OCI-LY3 (cell line): Measurements from ENCODE around the gene CRYBG3.

Source experiments
- H2AFZ ChIP-seq: fragments of 200-600, 300-600 bp; shearing (Covaris generic); 2 replicates; pipeline ENCODE4 v1.6.0; 2014; ENCODE audit warnings: antibody characterized with exemption, low read depth, low read length
- H3K27ac ChIP-seq: fragments of 200-600, 300-600 bp; sonication (generic); 2 replicates; pipeline ENCODE4 v1.5.1; 2014; ENCODE audit warnings: mild to moderate bottlenecking, low read length, moderate library complexity, mixed read lengths
- H3K27me3 ChIP-seq: fragments of 200-600, 300-600 bp; sonication (generic); 2 replicates; pipeline ENCODE4 v1.6.1; 2014; ENCODE audit warnings: low read depth, low read length, mixed read lengths
- H3K36me3 ChIP-seq: fragments of 200-600, 300-600 bp; sonication (generic); replicated peaks from 2 replicates; pipeline ENCODE3; 2014; ENCODE audit warnings: low read depth, low read length, mixed read lengths
- H3K4me1 ChIP-seq: fragments of 300-600, 200-600 bp; sonication (generic); 2 replicates; pipeline ENCODE4 v1.6.1; 2014; ENCODE audit warnings: low read length, mixed read lengths
- H3K4me2 ChIP-seq: fragments of 200-600, 300-600 bp; sonication (generic); 2 replicates; pipeline ENCODE4 v1.6.1; 2014; ENCODE audit warnings: low read length, mixed read lengths
- H3K4me3 ChIP-seq: fragments of 300-600, 200-600 bp; sonication (generic); 2 replicates; pipeline ENCODE4 v1.5.1; 2014; ENCODE audit warnings: antibody characterized with exemption, mild to moderate bottlenecking, low read length, moderate library complexity
- H3K79me2 ChIP-seq: fragments of 300-600, 200-600 bp; shearing (Covaris generic); 2 replicates; pipeline ENCODE4 v1.6.1; 2014; ENCODE audit warnings: mild to moderate bottlenecking, low read length, mixed read lengths
- H3K9ac ChIP-seq: fragments of 300-600, 200-600 bp; shearing (Covaris generic); 2 replicates; pipeline ENCODE4 v1.6.0; 2014; ENCODE audit warnings: mild to moderate bottlenecking, low read length, moderate library complexity
- H3K9me3 ChIP-seq: fragments of 200-600, 300-600 bp; shearing (Covaris generic); 2 replicates; pipeline ENCODE4 v1.6.1; 2014; ENCODE audit warnings: low read length, mixed read lengths; ENCODE audit not compliant: insufficient read depth
- H4K20me1 ChIP-seq: fragments of 200-600, 300-600 bp; sonication (generic); 2 replicates; pipeline ENCODE4 v1.6.1; 2016; ENCODE audit warnings: low read length, mixed read lengths; ENCODE audit not compliant: insufficient read depth
- EZH2phosphoT487 ChIP-seq: fragments of 200-600 bp; shearing (Covaris generic); IDR thresholded peaks from 2 replicates; pipeline ENCODE4 v1.6.1; 2018; ENCODE audit warnings: antibody characterized with exemption, mixed run types, low read depth
- TF ChIP-seq, protein P1 (sequence below): fragments of 200-600, 300-600 bp; sonication (generic); IDR thresholded peaks from 2 replicates; pipeline ENCODE4 v1.5.1; 2014; ENCODE audit warnings: antibody characterized with exemption, low read length, low read depth

The CRYBG3 gene

DNA sequence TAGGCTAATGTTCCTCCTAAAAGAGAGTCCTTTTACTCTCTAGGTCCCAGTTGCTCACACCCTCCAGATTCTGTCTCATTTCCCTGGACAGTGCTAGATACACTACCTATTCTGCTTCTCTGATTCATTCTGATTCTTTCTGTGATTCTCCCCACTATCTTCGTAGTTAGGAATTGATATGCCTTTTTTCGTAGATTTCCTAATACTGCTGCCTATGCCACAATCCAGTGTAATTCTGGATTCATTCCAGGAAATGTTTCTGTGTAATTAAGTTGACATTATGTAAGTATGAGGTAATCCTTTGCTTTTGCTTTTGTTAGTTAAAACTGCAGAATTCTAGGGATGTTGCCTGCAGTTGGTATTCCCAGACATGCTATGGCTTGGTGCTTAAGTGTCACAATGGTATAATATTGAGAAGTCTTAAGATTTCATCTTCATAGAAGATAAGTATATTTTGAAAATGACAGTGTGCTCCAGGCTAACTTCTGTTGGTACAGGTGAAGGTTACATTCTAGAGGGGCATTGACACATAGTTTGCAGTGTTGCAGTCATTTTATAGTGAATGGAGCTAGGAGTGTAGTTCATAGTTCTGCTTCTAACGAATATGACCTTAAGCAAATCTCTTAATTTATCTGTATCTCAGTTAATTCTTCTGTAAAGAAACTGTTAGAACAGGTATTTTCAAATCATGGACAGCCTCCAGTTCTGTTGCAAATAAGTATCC is 96.2 kb downstream of the CRYBG3 start:
- no peaks in the 10 kb centered on the region for H4K20me1 ChIP-seq
- no peak overlapping the region for H2AFZ ChIP-seq
- H3K4me1 ChIP-seq: peaks cover 7% of the 10 kb centered on the region
- no peak overlapping the region for H3K27ac ChIP-seq
- H3K9ac ChIP-seq: no peak overlapping the region
- H3K36me3 ChIP-seq: peaks cover 6% of the 10 kb centered on the region
- no peaks in the 10 kb centered on the region for H3K79me2 ChIP-seq
- TF ChIP-seq EZH2phosphoT487: no peak
- TF ChIP-seq, protein P1, sequence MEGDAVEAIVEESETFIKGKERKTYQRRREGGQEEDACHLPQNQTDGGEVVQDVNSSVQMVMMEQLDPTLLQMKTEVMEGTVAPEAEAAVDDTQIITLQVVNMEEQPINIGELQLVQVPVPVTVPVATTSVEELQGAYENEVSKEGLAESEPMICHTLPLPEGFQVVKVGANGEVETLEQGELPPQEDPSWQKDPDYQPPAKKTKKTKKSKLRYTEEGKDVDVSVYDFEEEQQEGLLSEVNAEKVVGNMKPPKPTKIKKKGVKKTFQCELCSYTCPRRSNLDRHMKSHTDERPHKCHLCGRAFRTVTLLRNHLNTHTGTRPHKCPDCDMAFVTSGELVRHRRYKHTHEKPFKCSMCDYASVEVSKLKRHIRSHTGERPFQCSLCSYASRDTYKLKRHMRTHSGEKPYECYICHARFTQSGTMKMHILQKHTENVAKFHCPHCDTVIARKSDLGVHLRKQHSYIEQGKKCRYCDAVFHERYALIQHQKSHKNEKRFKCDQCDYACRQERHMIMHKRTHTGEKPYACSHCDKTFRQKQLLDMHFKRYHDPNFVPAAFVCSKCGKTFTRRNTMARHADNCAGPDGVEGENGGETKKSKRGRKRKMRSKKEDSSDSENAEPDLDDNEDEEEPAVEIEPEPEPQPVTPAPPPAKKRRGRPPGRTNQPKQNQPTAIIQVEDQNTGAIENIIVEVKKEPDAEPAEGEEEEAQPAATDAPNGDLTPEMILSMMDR: no peak
- H3K4me2 ChIP-seq: no peak overlapping the region
- H3K9me3 ChIP-seq: no peaks in the 10 kb centered on the region
- H3K27me3 ChIP-seq: no peaks in the 10 kb centered on the region
- H3K4me3 ChIP-seq: no peak overlapping the region

DNA sequence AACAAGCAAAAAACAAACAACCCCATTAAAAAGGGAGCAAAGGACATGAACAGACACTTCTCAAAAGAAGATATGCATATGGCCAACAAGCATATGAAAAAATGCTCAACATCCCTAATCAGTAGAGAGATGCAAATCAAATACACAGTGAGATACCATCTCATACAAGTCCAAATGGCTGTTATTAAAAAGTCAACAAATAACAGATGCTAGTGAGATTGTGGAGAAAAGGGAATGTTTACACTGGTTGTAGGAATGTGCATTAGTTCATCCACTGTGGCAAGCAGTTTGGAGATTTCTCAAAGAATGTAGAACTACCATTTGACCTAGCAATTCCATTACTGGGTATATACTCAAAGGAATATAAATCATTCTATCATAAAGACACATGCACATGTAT is 105.9 kb downstream of the CRYBG3 start:
- H3K4me3 ChIP-seq: no peak overlapping the region
- H3K9ac ChIP-seq: no peak overlapping the region
- H2AFZ ChIP-seq: no peak overlapping the region
- no peaks in the 10 kb centered on the region for H3K4me1 ChIP-seq
- no peaks in the 10 kb centered on the region for H3K36me3 ChIP-seq
- no peaks in the 10 kb centered on the region for H3K79me2 ChIP-seq
- TF ChIP-seq EZH2phosphoT487: no peak
- TF ChIP-seq, protein P1: no peak
- H3K4me2 ChIP-seq: no peak overlapping the region
- no peak overlapping the region for H3K27ac ChIP-seq
- H4K20me1 ChIP-seq: no peaks in the 10 kb centered on the region
- H3K27me3 ChIP-seq: no peaks in the 10 kb centered on the region
- H3K9me3 ChIP-seq: no peaks in the 10 kb centered on the region

DNA sequence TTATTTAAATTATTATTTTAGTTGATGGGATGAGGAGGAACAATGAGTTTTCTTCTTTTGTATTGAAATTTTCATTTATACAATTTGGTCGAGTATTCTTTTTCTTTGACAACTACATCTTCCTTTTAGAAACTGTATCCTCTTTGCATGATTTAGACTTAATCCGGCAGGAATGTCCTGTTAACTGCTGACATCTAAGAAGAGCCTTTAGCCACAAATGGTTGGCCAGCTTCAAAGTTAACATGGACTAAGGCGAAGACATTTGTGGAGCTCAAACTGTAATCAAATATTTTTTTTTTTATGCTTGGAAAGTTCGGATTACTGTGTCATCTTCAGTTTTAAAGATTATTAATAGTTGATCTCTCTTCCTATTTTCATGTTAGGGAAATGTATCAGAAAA is 107.2 kb downstream of the CRYBG3 start:
- H3K4me3 ChIP-seq: no peak overlapping the region
- H3K9ac ChIP-seq: no peak overlapping the region
- no peaks in the 10 kb centered on the region for H3K79me2 ChIP-seq
- no peaks in the 10 kb centered on the region for H3K27me3 ChIP-seq
- H3K36me3 ChIP-seq: peaks cover 2% of the 10 kb centered on the region
- H3K4me1 ChIP-seq: no peaks in the 10 kb centered on the region
- no peak overlapping the region for H2AFZ ChIP-seq
- no peak for TF ChIP-seq EZH2phosphoT487
- TF ChIP-seq, protein P1: no peak
- no peak overlapping the region for H3K4me2 ChIP-seq
- no peak overlapping the region for H3K27ac ChIP-seq
- H3K9me3 ChIP-seq: no peaks in the 10 kb centered on the region
- H4K20me1 ChIP-seq: no peaks in the 10 kb centered on the region

DNA sequence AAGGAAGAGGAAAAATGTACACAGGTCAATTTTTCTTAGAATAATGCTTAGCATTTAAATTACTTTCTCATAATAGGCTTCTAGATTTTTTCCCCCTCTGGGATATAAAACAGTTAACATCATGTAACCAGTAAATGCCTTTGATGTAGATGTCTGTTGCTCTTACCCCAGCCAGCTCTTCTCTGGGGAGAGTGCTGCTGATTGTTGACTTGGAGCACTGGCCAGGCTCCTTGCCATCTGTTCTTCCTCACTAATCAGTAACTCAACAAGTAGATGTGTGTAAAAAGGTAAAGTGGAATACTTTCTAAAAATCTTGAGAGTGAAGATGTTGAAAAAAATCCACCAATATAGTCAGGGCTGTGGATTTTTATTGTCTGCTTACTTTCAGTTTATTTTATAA is 108.2 kb downstream of the CRYBG3 start:
- no peaks in the 10 kb centered on the region for H4K20me1 ChIP-seq
- H3K4me1 ChIP-seq: peaks cover 5% of the 10 kb centered on the region
- H3K27ac ChIP-seq: no peak overlapping the region
- H2AFZ ChIP-seq: no peak overlapping the region
- no peaks in the 10 kb centered on the region for H3K9me3 ChIP-seq
- TF ChIP-seq, protein P1: no peak
- TF ChIP-seq EZH2phosphoT487: no peak
- peaks cover 2% of the 10 kb centered on the region for H3K36me3 ChIP-seq
- no peak overlapping the region for H3K9ac ChIP-seq
- H3K4me2 ChIP-seq: no peak overlapping the region
- no peaks in the 10 kb centered on the region for H3K27me3 ChIP-seq
- no peak overlapping the region for H3K4me3 ChIP-seq
- no peaks in the 10 kb centered on the region for H3K79me2 ChIP-seq
